Keratinocyte (primary cell): Measurements from ENCODE around the gene ZNF135. TPM values are rescaled to one million over a fixed set of nuclear protein-coding genes. Genes with fewer than 3 reads are reported as not detected.

Experiments used
- DNase-seq: peaks from one replicate; pipeline ENCODE4 v3.0.0-alpha.2; 2011; ENCODE audit warnings: low read depth, missing footprints, low spot score
- FAIRE-seq: peaks from 2 replicates; lab custom pipeline; 2011; peaks lifted over from hg19 to GRCh38; lab: Jason Lieb, UNC
- H2AFZ ChIP-seq: 2 replicates; pipeline ENCODE4 v1.6.0; 2012; ENCODE audit warnings: low read length, control low read depth, inconsistent platforms; ENCODE audit not compliant: control insufficient read depth
- H3K27ac ChIP-seq: 2 replicates; pipeline ENCODE4 v1.5.1; 2011; ENCODE audit warnings: low read length; ENCODE audit not compliant: control insufficient read depth, insufficient read depth
- H3K27me3 ChIP-seq: 3 replicates; pipeline ENCODE4 v1.6.0; 2011; ENCODE audit warnings: low read length; ENCODE audit not compliant: control insufficient read depth, insufficient read depth; ENCODE audit errors: extremely low read depth
- H3K36me3 ChIP-seq, 2 experiments: 2 replicates in 1 of 2; 3 replicates in 1 of 2; pipeline ENCODE4 v1.5.1; 2011; ENCODE audit warnings: low read length in 2 of 2, mild to moderate bottlenecking in 1 of 2; ENCODE audit not compliant: control insufficient read depth in 2 of 2, insufficient read depth in 2 of 2; ENCODE audit errors: extremely low read depth in 1 of 2
- H3K4me1 ChIP-seq: 3 replicates; pipeline ENCODE4 v1.5.1; 2011; ENCODE audit warnings: low read length; ENCODE audit not compliant: control insufficient read depth, insufficient read depth; ENCODE audit errors: extremely low read depth
- H3K4me2 ChIP-seq: 3 replicates; pipeline ENCODE4 v1.6.0; 2011; ENCODE audit warnings: low read depth, low read length; ENCODE audit not compliant: control insufficient read depth, insufficient read depth; ENCODE audit errors: extremely low read depth
- H3K4me3 ChIP-seq, 3 experiments: fragments of 200-600 bp in 1 of 3; sonication (generic) in 1 of 3; 2 replicates in 2 of 3; 3 replicates in 1 of 3; pipeline ENCODE4 v1.5.1; 2011 to 2016; ENCODE audit warnings: low read length in 3 of 3, mild to moderate bottlenecking in 3 of 3, control low read depth in 2 of 3, inconsistent platforms in 1 of 3, low read depth in 1 of 3, mixed read lengths in 1 of 3, mixed run types in 1 of 3, moderate library complexity in 1 of 3; ENCODE audit not compliant: control insufficient read depth in 2 of 3, insufficient read depth in 2 of 3; ENCODE audit errors: extremely low read depth in 1 of 3
- H3K79me2 ChIP-seq: 2 replicates; pipeline ENCODE4 v1.6.0; 2012; ENCODE audit warnings: low read length; ENCODE audit not compliant: control insufficient read depth, insufficient read depth
- H3K9ac ChIP-seq: 3 replicates; pipeline ENCODE4 v1.6.0; 2011; ENCODE audit warnings: low read length; ENCODE audit not compliant: control insufficient read depth, insufficient read depth; ENCODE audit errors: extremely low read depth
- H3K9me1 ChIP-seq: 3 replicates; pipeline ENCODE4 v1.6.0; 2011; ENCODE audit warnings: low read length; ENCODE audit not compliant: control insufficient read depth, insufficient read depth; ENCODE audit errors: extremely low read depth
- H3K9me3 ChIP-seq: 2 replicates; pipeline ENCODE4 v1.5.1; 2012; ENCODE audit warnings: low read depth, low read length; ENCODE audit not compliant: control insufficient read depth
- H4K20me1 ChIP-seq: 3 replicates; pipeline ENCODE4 v1.6.0; 2011; ENCODE audit warnings: low read length; ENCODE audit not compliant: control insufficient read depth, insufficient read depth; ENCODE audit errors: extremely low read depth
- CTCF ChIP-seq, 3 experiments: IDR thresholded peaks in 1 of 3; conservative IDR thresholded peaks in 1 of 3; optimal IDR thresholded peaks in 1 of 3; 2 replicates in 2 of 3; 3 replicates in 1 of 3; pipeline versions ENCODE3 to v1.5.1; 2011; ENCODE audit warnings: low read length in 3 of 3, mild to moderate bottlenecking in 3 of 3, moderate library complexity in 2 of 3, control low read depth in 1 of 3, inconsistent platforms in 1 of 3; ENCODE audit not compliant: insufficient read depth in 2 of 3; ENCODE audit errors: extremely low read depth in 1 of 3
- EZH2 ChIP-seq: IDR thresholded peaks from one replicate; pipeline ENCODE4 v1.6.1; 2012; ENCODE audit warnings: inconsistent platforms, mild to moderate bottlenecking, low read length, moderate library complexity
- dilution Hi-C: fragments of 300-500 bp; cut with MboI; formaldehyde crosslinking; loops from one replicate; pipeline ENCODE4 v1.7.0; 2020; ENCODE audit warnings: low sequenced_read_pairs; ENCODE audit not compliant: extremely low pct_ligation_motif_present
- polyA plus RNA-seq, 5 experiments: library from polyadenylated mRNA; depleted of rRNA in 3 of 5; stranded (reverse) in 3 of 5; stranded (forward) in 1 of 5; unstranded in 1 of 5; fragments of >200 nt; gene quantifications; 1 replicate in 1 of 5; 2 replicates in 3 of 5; 3 replicates in 1 of 5; pipeline versions ENCODE4 v1.2.1 to v1.2.3, GENCODE V29; 2011 to 2012; ENCODE audit warnings: missing spikeins in 2 of 5, low read depth in 1 of 5, low replicate concordance in 1 of 5

ZNF135 gene
- polyA plus RNA-seq, 1 donor (not counting 4 experiments of a cell fraction or from before 2014, with no cell fraction given) = 3.4 TPM

- DNase-seq (no peak), FAIRE-seq (no peak)
- Histone ChIP-seq H3K36me3 (no peaks in the 10 kb centered on the region), H2AFZ (no peak overlapping the region), H3K79me2 (no peaks in the 10 kb centered on the region), H3K27ac (no peak overlapping the region), H4K20me1 (no peaks in the 10 kb centered on the region), H3K4me2 (no peak overlapping the region), H3K4me1 (no peaks in the 10 kb centered on the region), H3K9me3 (peaks cover 34% of the 10 kb centered on the region), H3K4me3 (no peak overlapping the region), H3K9ac (no peak overlapping the region), H3K27me3 (no peaks in the 10 kb centered on the region), H3K9me1 (no peaks in the 10 kb centered on the region)
- TF ChIP-seq CTCF (optimal IDR thresholded peaks at IDR 0.05 in 1 of 3, IDR thresholded peaks at IDR 0.05 in 1 of 3, conservative IDR thresholded peaks at IDR 0.05 in 1 of 3; ENCODE audit: extremely low read depth in 1 of 3, insufficient read depth in 2 of 3, low read length in 3 of 3) = no peak
- TF ChIP-seq EZH2 = no peak
- dilution Hi-C loops = no loop called here
These were observed 60.1 kb downstream of the ZNF135 start for GRCh38 chr19:58118979-58119733.

Other genes with a start within 250 kb of the ZNF135 start
- gene ZNF552, start 244.4 kb upstream of the ZNF135 start, polyA plus RNA-seq = 4.4 to 8.9 TPM (median 8.0 TPM) in 3 replicates
- gene ZNF587B, start 229.0 kb upstream of the ZNF135 start, polyA plus RNA-seq = 8.5 to 12.8 TPM (median 11.8 TPM) in 3 replicates
- gene ZNF587, start 209.4 kb upstream of the ZNF135 start, polyA plus RNA-seq = 8.2 to 14.4 TPM (median 14.0 TPM) in 3 replicates
- 13.8 to 17.2 TPM (median 17.2 TPM) in 3 replicates for gene ZNF814, start 170.2 kb upstream of the ZNF135 start, polyA plus RNA-seq
- gene ZNF417, start 142.7 kb upstream of the ZNF135 start, polyA plus RNA-seq = 2.9 to 6.1 TPM (median 5.8 TPM) in 3 replicates
- gene ZNF418, start 123.9 kb upstream of the ZNF135 start, polyA plus RNA-seq = 2.1 to 3.9 TPM (median 2.9 TPM) in 3 replicates
- 3.7 to 5.3 TPM (median 5.3 TPM) in 3 replicates for gene ZNF256, start 111.6 kb upstream of the ZNF135 start, polyA plus RNA-seq
- 0.24 to 0.59 TPM (median 0.48 TPM) in 3 replicates for gene C19orf18, start 84.7 kb upstream of the ZNF135 start, polyA plus RNA-seq
- 2.8 to 3.5 TPM (median 3.5 TPM) in 3 replicates for gene ZNF606, start 56.5 kb upstream of the ZNF135 start, polyA plus RNA-seq
- gene ZSCAN1, start 25.3 kb upstream of the ZNF135 start, polyA plus RNA-seq = not detected in 3 replicates
- 13.5 to 24.6 TPM (median 16.1 TPM) in 3 replicates for gene ZSCAN18, start 38.9 kb downstream of the ZNF135 start, polyA plus RNA-seq
- 6.9 to 8.5 TPM (median 8.4 TPM) in 3 replicates for gene ZNF329, start 91.5 kb downstream of the ZNF135 start, polyA plus RNA-seq
- gene ZNF274, start 123.8 kb downstream of the ZNF135 start, polyA plus RNA-seq = 25.0 to 31.2 TPM (median 25.9 TPM) in 3 replicates
- gene ZNF544, start 169.6 kb downstream of the ZNF135 start, polyA plus RNA-seq = 28.2 to 38.4 TPM (median 30.9 TPM) in 3 replicates
- 2.5 to 2.8 TPM (median 2.7 TPM) in 3 replicates for gene ZNF8, start 219.7 kb downstream of the ZNF135 start, polyA plus RNA-seq
- 42.5 to 48.6 TPM (median 44.8 TPM) in 3 replicates for gene ERVK3-1, start 246.1 kb downstream of the ZNF135 start, polyA plus RNA-seq